ENCODE measurements around the gene PLPP6.

PLPP6 gene

DNA sequence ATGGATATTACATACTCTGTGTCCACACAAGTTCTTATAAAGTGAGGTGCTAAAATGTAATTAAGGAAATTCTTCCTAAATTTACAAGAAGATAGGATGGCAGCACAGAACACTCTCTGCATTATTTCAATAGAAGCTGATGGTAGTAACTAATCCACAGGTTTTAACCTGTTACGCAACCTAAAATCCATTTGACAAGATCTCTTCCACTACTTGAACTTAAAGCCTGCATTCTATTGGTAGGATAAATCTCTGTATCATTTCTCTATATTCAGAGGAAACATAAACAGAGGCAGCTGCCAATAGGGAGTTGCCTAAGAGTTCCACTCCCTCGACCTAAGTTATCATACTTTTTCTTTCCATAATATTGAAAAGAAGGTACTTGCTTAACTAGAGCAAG is 38.8 kb downstream of the PLPP6 start:
- no peak for DNase-seq

DNA sequence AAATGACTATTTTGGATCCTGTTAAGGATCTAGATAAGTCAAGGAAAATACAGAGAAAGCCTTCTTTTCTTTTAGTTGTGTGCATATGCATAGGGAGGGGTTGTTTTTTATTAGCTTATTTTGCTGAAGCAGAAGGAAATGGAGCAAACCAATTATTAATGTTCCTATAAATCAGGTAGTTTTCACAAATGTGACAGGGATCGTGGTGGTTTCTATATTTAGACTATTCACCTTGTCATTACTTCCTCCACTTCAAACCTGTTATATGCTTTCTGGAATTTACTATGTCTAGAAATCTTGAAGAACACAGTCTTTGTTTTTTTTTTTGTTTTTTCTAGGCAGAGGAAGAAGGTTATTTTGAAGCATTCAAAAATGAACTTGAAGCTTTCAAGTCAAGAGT is 39.4 kb downstream of the PLPP6 start:
- no peak for DNase-seq

DNA sequence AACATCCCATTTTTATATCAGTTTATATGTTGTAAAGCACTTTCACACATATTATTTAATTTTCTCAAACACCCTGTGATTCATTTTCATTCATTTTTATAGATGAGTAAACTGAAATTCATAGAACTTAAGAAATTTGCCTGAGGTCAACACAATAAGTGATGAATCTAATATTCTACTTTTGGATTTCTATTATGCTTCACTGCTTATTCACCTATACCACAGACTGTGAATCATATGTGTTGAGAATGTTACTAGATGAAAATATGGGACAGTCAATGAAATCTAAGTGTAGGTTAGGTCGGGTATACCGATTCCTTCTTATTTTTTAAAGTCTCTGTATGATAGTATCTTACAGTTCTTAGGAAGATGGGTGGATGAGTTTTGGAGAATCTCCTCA is 42.0 kb downstream of the PLPP6 start:
- no peak for DNase-seq

DNA sequence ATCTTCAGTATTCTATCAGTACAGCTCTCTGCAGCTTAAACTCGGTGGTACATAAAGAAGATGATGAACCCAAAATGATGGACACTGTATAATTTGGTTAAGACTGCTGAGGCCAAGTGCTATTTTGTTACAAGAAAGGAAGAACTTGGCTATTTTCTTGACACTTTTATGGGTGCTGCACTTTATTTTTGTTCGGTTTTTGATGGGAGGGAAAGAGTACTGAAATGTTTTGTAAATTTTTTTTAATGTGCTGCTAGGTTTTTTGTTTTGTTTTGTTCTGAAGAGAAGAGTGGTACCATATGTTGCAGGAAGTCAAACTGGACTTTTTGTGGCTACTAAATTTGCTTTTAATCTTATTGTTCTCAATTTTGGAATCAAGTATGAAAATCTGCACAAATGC is 43.9 kb downstream of the PLPP6 start:
- DNase-seq, result no peak

DNA sequence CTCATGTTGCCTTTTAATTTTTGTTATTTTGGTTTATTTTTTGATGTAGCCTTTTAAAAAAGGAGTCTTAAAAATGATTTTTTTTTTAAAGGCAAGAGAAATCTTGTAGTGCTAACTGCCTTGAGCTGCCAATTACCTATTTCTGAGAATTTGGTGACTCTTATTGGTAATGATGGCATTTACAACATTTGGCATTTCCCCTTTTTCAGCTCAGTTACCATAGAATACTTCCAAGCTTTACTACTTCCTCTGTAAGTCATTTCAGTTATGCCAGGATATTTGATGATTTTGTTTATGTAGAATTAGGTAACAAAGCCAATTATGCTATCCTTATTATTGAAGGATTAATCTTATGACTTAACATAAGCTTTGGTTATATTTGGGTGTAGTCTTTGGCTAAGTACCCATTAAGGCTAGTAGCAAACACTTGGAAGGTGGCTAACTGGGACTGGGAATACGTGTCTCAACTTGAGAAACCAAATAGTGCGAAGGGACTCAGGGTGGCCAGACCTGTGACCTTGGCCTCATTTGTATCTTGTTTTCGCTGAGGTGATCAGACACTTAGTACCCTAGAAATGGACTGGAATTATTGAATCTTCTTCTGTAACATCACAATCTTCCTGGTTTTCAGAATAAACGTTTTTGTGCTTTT is 45.0 kb downstream of the PLPP6 start:
- no peak for DNase-seq

DNA sequence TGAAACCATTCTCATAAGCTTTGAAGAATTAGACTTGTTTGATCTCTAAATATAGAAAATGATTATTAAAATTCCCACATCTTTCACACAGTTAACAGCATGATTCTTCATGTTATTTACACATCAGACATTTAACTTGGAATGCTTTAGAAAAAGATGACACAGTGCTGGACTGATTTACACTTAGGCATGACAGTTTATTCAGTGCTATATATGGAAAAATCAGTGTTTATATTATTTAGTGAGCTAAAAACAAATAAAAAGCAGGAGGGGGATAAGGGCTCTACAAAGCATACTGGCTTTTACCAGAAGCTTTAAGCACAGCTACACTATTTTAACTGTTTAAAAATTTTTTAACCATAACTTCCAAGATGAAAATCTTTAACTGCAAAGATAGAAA is 47.3 kb downstream of the PLPP6 start:
- DNase-seq, result no peak

DNA sequence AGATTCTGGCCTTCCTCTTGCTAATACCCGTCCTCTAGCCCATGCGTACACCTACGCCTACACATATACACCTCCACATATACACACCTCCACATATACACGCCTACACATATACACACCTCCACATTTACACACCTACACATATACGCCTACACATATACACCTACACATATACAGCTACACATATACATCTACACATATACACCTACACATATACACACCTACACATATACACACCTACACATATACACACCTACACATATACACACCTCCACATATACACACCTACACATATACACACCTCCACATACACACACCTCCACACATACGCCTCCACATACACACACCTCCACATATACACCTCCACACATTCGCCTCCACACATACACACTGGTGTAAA is 51.8 kb downstream of the PLPP6 start:
- DNase-seq, result no peak

DNA sequence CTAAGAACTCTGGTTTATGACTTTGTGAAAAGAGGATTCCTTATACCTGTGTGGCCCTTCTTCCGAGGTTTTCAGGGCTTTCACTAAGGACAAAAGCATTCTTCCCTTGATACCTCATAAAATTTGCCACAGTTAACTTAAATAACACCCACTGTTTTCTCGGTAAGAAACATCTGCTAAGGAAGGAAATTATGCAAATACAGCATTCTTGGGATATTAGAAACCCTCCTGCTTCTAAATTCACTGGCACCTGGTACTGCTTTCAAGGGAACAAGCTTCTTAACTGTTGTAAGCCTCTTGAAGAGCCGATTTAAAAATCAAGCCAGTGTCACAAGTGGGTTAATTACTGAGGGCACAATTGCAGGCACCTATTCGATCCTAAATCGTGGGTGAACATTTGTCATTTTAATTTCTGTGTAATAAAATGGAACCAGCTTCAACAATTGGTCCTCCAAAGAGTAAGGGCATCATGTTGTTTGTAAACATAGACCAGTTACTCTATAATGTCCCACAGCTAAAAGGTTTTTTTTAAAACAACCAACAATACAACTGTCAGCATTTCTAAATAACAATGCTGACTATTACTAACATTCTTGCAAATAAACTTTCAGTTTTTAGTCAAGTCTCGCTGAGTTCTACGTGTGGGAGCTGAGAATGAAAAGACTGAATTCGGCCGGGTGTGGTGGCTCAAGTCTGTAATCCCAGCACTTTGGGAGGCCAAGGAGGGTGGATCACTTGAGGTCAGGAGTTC is 52.3 kb downstream of the PLPP6 start:
- no peak for DNase-seq

All from NCI-H510A (cell line).